OCI-LY1 (cell line): Measurements from ENCODE around the gene CREB3.

ENCODE experiments used
- H2AFZ ChIP-seq: fragments of 200-600 bp; sonication (generic), shearing (Covaris generic); 2 replicates; pipeline ENCODE4 v1.6.0; 2014; ENCODE audit warnings: antibody characterized with exemption, mild to moderate bottlenecking, low read length
- H3F3A ChIP-seq: fragments of 200-600 bp; sonication (generic), shearing (Covaris generic); 2 replicates; pipeline ENCODE4 v1.6.0; 2014; ENCODE audit warnings: mild to moderate bottlenecking, antibody characterized with exemption, low read length, moderate library complexity; ENCODE audit not compliant: insufficient read depth
- H3K27ac ChIP-seq: fragments of 200-600 bp; sonication (generic); 2 replicates; pipeline ENCODE4 v1.5.1; 2014; ENCODE audit warnings: low read length, mixed run types, mild to moderate bottlenecking, low read depth; ENCODE audit not compliant: poor library complexity, severe bottlenecking
- H3K27me3 ChIP-seq: fragments of 200-600 bp; sonication (generic); 2 replicates; pipeline ENCODE4 v1.6.0; 2014; ENCODE audit warnings: antibody characterized with exemption, mild to moderate bottlenecking, low read length, moderate library complexity; ENCODE audit not compliant: insufficient read depth
- H3K36me3 ChIP-seq: fragments of 200-600 bp; sonication (generic); 2 replicates; pipeline ENCODE4 v1.6.1; 2014; ENCODE audit warnings: mild to moderate bottlenecking, antibody characterized with exemption, low read length, moderate library complexity, mixed read lengths; ENCODE audit not compliant: insufficient read depth
- H3K4me1 ChIP-seq: fragments of 200-600 bp; sonication (generic); 2 replicates; pipeline ENCODE4 v1.5.1; 2014; ENCODE audit warnings: mild to moderate bottlenecking, low read length, moderate library complexity; ENCODE audit not compliant: insufficient read depth, severe bottlenecking
- H3K4me2 ChIP-seq: fragments of 200-600 bp; sonication (generic), shearing (Covaris generic); 2 replicates; pipeline ENCODE4 v1.6.1; 2014; ENCODE audit warnings: low read length
- H3K4me3 ChIP-seq: fragments of 200-600 bp; sonication (generic); 2 replicates; pipeline ENCODE4 v1.5.1; 2014; ENCODE audit warnings: low read length, low read depth, mild to moderate bottlenecking, mixed read lengths; ENCODE audit not compliant: poor library complexity, severe bottlenecking
- H3K79me2 ChIP-seq: fragments of 200-600 bp; shearing (Covaris generic); 2 replicates; pipeline ENCODE4 v1.6.1; 2016; ENCODE audit warnings: mixed run types, low read length, mixed read lengths; ENCODE audit not compliant: insufficient read depth
- H3K9ac ChIP-seq: fragments of 200-600 bp; sonication (generic), shearing (Covaris generic); 2 replicates; pipeline ENCODE4 v1.6.1; 2014; ENCODE audit warnings: mild to moderate bottlenecking, low read length, mixed read lengths
- H3K9me2 ChIP-seq: fragments of 200-600 bp; sonication (generic), shearing (Covaris generic); 2 replicates; pipeline ENCODE4 v1.6.1; 2014; ENCODE audit warnings: low read depth, mild to moderate bottlenecking, low read length, mixed read lengths
- H3K9me3 ChIP-seq: fragments of 200-600 bp; shearing (Covaris generic); 2 replicates; pipeline ENCODE4 v1.6.1; 2014; ENCODE audit warnings: low read length, mixed read lengths
- H4K20me1 ChIP-seq: fragments of 200-600 bp; sonication (generic), shearing (Covaris generic); 2 replicates; pipeline ENCODE4 v1.6.0; 2016; ENCODE audit warnings: mild to moderate bottlenecking, low read length; ENCODE audit not compliant: insufficient read depth
- CTCF ChIP-seq: fragments of 200-600 bp; sonication (generic), shearing (Covaris generic); IDR thresholded peaks from 2 replicates; pipeline ENCODE4 v1.5.1; 2017; ENCODE audit warnings: mild to moderate bottlenecking, antibody characterized with exemption, low read length, moderate library complexity, mixed read lengths
- EZH2 ChIP-seq: fragments of 200-600 bp; sonication (generic), shearing (Covaris generic); IDR thresholded peaks from 2 replicates; pipeline ENCODE4 v1.8.0; 2017; ENCODE audit warnings: borderline replicate concordance, mixed run types, mild to moderate bottlenecking, antibody characterized with exemption, low read length, moderate library complexity, mixed read lengths

CREB3 gene

GRCh38 chr9:35705372-35705771 is 27.1 kb upstream of the CREB3 start:
- no peaks in the 10 kb centered on the region for H3K4me1 ChIP-seq
- H3F3A ChIP-seq, result no peaks in the 10 kb centered on the region

GRCh38 chr9:35705836-35706430 is 26.5 kb upstream of the CREB3 start:
- Histone ChIP-seq H2AFZ (no peak overlapping the region), H3F3A (no peaks in the 10 kb centered on the region), H3K27ac (no peak overlapping the region), H3K36me3 (peaks cover 93% of the 10 kb centered on the region), H3K4me3 (no peak overlapping the region), H4K20me1 (no peaks in the 10 kb centered on the region), H3K9me2 (no peaks in the 10 kb centered on the region), H3K4me2 (no peak overlapping the region), H3K79me2 (no peaks in the 10 kb centered on the region), H3K27me3 (no peaks in the 10 kb centered on the region), H3K9me3 (no peaks in the 10 kb centered on the region), H3K9ac (no peak overlapping the region), H3K4me1 (no peaks in the 10 kb centered on the region)
- no peak for TF ChIP-seq CTCF
- TF ChIP-seq EZH2, result no peak

More at GRCh38 chr9:35705372-35705771, 27.1 kb upstream of the CREB3 start:
- TF ChIP-seq EZH2 (no peak), CTCF (no peak)
- H3K27ac ChIP-seq, result no peak overlapping the region
- H3K4me3 ChIP-seq, result no peak overlapping the region
- H3K9me3 ChIP-seq, result no peaks in the 10 kb centered on the region
- H4K20me1 ChIP-seq, result no peaks in the 10 kb centered on the region
- H3K36me3 ChIP-seq, result peaks cover 93% of the 10 kb centered on the region
- no peak overlapping the region for H3K4me2 ChIP-seq
- no peak overlapping the region for H3K9ac ChIP-seq
- no peak overlapping the region for H2AFZ ChIP-seq
- H3K9me2 ChIP-seq, result no peaks in the 10 kb centered on the region
- no peaks in the 10 kb centered on the region for H3K27me3 ChIP-seq
- no peaks in the 10 kb centered on the region for H3K79me2 ChIP-seq

GRCh38 chr9:35706951-35707350 is 25.5 kb upstream of the CREB3 start:
- H3K27ac ChIP-seq, result no peak overlapping the region
- peaks cover 93% of the 10 kb centered on the region for H3K36me3 ChIP-seq
- no peak for TF ChIP-seq EZH2
- no peaks in the 10 kb centered on the region for H3K9me3 ChIP-seq
- no peaks in the 10 kb centered on the region for H4K20me1 ChIP-seq
- no peak overlapping the region for H3K4me2 ChIP-seq
- H3K9ac ChIP-seq, result no peak overlapping the region
- no peak overlapping the region for H2AFZ ChIP-seq
- no peaks in the 10 kb centered on the region for H3K4me1 ChIP-seq
- no peaks in the 10 kb centered on the region for H3K9me2 ChIP-seq
- no peaks in the 10 kb centered on the region for H3K27me3 ChIP-seq
- H3F3A ChIP-seq, result no peaks in the 10 kb centered on the region
- no peaks in the 10 kb centered on the region for H3K79me2 ChIP-seq
- H3K4me3 ChIP-seq, result no peak overlapping the region

DNA sequence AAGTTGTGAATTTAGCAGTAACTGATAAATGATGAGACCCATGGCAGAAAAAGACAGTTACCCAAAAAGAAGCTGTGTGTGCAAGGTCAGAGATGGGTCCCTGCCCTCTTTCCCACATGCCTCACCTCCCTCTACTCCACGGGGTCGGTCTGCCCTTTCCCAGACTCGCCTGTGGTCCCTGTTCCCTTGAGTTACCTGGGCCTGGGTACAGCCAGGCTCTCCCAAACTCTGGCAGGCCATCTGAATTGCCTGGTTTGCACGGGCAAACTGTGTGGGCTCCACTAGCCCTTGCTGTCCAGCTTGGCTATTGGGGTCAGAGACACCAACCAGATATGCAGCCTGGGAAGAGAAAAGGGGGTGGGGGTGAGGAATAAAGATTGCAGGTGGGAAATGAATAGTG is 24.3 kb upstream of the CREB3 start:
- no peak overlapping the region for H3K9ac ChIP-seq
- no peak overlapping the region for H2AFZ ChIP-seq
- no peaks in the 10 kb centered on the region for H3K9me2 ChIP-seq
- no peak overlapping the region for H3K4me3 ChIP-seq
- no peaks in the 10 kb centered on the region for H3K27me3 ChIP-seq
- no peaks in the 10 kb centered on the region for H3K4me1 ChIP-seq
- H3K4me2 ChIP-seq, result no peak overlapping the region
- H3K36me3 ChIP-seq, result peaks cover 90% of the 10 kb centered on the region
- H3K27ac ChIP-seq, result no peak overlapping the region
- H3K9me3 ChIP-seq, result no peaks in the 10 kb centered on the region
- TF ChIP-seq EZH2, result no peak
- TF ChIP-seq CTCF, result no peak
- H3K79me2 ChIP-seq, result no peaks in the 10 kb centered on the region
- no peaks in the 10 kb centered on the region for H3F3A ChIP-seq
- no peaks in the 10 kb centered on the region for H4K20me1 ChIP-seq
